ENCODE measurements around the gene FBN1. TPM values are rescaled to one million over a fixed set of nuclear protein-coding genes. Genes with fewer than 3 reads are reported as not detected.
A peak's percentile ranks its signal among the peaks of the same experiment; 100 is the strongest.

FBN1 gene
- total RNA-seq, 1 experiment from 2014 or later, result 109 TPM

DNA sequence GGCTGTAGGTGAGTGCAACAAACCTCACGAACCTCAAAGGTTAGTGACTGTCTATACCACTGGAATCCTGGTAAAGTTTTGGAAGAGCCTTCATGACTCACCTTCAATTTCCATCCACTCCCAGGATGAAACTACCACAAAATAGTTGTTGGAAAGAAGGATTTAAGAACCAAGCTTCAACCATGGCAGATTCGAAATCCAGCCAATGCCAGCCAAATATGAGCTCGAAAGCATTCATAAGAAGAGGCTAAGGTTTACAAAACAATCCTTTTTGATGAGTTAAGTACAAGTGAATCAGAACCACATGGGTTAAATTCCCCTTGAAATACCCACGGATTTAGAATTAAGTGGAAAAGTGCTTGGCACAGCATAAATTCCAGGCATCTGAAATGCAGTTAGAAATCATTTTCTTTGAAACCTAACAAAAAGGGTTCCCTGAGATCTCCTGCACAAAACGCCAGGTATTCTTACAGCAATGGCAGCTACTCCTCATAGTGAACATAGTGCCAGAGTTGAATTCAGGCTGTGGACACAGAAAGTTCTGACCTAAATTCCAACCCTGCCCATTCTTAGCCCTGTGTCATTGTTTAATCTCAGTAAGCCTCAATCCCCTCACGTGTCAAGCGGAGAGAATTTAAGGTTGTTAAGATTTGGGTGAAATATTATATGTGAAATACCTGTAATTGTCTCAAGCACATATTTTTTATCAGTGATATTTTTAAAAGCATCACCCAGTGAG is 89.2 kb downstream of the FBN1 start:
- DNase-seq (ENCODE audit: low read depth), result peak; percentile 48

DNA sequence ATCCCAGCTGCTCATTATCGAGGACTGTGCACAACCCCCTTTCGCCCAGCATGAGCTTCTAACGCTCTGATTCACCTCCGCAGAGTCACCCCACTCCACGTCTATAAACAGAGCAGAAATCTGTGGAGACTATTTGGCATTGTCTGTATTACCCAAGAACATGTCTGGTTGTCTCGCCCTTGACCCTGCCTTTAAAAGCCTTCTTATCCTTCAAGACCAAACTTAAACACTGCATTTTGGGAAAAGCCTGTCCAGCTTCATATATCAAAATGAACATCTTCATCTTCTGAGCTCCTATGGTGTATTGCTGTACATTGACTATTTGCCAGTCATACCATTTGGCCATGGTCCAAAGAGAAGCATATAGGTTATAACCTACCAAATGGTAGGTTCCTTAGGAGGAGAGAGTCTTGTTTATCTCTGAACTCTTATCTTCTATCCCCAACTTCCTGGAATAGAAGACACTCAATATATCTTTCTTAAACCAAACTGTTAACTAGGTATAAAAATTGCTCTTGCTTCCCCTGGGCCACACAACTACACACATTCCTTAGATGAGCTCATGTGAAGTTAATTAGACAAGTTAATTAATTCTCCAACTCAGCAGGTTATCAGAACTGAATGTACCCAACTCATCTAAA is 90.1 kb downstream of the FBN1 start:
- DNase-seq (ENCODE audit: low read depth), result peak; percentile 95

DNA sequence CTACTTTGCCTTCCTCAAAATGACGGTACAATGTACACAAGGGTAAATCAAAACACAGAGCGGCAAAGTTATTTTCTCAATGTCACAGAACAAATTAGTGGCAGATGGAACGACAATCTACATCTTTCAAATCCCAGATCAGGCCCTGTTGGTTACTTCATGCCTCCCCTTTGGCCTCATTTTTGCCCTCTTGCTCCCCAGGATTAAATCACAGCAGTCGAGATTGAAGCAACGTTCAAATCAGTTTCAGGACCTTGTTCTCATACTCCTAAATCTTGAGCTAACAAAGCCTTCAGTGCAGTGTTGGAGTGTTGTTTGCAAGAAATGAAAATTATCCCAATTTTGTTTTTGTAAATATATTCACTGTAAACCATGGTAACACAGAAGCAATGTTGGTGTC is 91.4 kb downstream of the FBN1 start:
- DNase-seq (ENCODE audit: low read depth), result no peak

DNA sequence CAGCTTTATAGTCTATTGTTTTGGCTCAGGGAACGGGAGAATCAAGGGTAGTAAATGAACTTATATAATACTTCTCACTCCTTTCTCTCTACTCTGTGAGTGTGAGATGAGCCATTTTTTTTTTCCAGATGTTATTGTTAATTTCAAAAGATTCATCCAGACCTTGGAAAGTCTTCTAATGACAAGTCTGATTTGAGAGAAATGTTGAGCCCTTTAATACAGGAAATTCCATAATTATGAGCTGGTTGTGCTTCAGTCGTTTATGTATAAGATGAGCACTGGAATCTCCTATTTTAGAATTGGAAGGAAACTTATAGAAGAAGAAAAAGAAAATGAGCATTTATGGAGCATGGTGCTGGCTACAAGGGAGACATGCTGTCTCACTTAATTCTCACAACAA is 92.0 kb downstream of the FBN1 start:
- DNase-seq (ENCODE audit: low read depth), result no peak

DNA sequence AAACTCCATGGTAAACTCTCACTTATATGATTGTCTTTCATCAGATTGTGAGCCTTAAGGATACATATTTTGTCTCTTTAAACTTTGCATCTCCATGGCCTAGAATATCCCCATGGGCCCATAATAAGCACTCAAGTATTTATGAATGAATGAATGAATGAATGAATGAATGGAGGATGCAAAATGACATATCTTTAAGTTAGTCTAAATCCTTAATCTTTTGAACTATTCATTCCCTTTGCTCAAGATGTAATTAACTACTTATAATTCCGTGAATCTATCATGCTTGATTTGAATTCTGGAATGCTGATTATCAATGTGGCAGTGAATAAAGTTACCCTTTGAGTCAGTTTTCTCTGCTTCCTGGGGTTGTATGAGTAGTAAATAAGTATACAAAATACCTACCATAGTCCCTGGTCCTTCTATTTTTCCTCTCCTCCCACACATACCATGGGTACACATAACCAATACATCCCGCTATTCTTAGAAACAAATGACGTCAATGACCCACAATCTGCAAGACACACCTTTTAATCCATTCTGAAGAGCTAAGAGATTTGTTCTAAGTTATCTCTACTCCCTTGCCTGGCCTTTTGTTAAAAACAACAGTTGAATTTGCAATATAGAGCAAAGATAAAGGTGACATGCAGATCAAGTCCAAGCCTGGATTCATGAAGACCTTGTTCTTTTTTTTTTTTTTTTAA is 94.5 kb downstream of the FBN1 start:
- no peak for DNase-seq (ENCODE audit: low read depth)

DNA sequence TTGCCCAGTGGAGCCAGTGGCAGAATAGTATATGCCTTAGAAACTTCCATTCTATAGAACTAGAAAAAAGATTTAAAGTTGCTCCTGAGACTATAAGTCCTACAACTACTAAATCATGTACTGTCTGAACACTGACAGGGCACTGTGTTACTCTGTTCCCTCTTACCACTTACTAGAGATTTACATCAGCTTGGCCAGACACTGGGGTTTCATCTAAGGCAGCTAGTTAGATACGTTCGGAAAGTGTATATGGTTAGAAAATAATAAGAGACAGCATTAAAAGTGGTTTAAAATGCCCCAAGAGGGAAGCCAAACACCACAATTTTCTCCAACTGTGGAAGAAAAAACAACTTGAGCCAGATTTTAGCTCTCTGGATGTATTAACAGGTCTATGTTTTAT is 97.1 kb downstream of the FBN1 start:
- DNase-seq (ENCODE audit: low read depth), result no peak

DNA sequence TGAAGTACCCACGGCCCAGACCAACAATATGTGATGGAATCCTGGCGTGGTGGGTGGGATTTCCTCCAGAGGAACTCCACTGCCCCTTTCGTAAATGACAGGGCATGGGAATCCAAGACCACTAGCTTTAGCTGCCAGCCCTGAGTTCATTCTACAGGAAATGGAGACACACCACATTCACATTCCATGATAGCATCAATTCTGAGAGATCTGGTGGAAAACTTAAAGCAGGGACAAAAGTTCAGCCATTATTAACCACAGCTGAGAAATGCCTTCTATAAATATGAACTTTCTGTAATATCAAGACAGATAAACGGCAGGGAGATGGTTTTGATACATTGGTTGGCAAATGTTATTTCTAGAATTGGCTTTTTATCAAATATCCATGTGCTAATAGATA is 98.2 kb downstream of the FBN1 start:
- DNase-seq (ENCODE audit: low read depth), result peak; percentile 51

DNA sequence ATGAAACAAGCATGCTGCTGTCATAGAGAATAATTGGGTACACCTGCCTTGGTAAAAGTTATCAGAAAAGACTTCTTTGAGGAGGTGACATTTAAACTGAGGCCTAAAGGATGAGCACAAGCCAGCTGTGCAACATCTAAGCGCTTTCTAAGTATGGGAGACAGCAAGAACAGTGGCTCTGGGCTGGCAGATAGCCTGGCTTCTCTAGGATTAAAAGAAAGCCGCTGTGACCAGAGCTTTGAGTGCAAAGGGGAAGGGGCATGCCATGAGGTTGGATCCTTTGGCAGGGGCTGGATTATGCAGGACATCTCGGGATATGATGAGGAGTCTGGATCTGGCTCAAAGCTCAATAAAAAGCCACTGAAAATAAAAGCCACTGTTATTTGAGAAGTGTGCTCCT is 99.2 kb downstream of the FBN1 start:
- no peak for DNase-seq (ENCODE audit: low read depth)

DNA sequence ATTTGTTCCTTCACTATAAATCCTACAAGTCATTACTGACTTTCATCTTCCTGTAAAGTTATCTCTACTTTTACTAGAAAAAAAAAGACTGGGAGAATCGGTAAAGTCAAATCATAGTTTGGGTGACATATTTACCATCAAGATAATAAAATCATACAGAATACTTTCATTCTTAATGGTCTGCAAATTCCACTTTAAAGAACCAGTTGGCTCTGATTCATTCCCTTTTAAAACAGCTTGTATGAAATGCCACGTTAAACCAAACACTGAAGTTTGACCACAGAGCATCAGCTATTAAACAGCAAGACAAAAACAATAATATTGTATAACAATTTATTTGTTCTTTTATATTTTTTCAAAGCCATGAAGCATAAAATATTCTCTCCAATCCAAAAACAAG is 100.7 kb downstream of the FBN1 start:
- peak; percentile 67 for DNase-seq (ENCODE audit: low read depth)

DNA sequence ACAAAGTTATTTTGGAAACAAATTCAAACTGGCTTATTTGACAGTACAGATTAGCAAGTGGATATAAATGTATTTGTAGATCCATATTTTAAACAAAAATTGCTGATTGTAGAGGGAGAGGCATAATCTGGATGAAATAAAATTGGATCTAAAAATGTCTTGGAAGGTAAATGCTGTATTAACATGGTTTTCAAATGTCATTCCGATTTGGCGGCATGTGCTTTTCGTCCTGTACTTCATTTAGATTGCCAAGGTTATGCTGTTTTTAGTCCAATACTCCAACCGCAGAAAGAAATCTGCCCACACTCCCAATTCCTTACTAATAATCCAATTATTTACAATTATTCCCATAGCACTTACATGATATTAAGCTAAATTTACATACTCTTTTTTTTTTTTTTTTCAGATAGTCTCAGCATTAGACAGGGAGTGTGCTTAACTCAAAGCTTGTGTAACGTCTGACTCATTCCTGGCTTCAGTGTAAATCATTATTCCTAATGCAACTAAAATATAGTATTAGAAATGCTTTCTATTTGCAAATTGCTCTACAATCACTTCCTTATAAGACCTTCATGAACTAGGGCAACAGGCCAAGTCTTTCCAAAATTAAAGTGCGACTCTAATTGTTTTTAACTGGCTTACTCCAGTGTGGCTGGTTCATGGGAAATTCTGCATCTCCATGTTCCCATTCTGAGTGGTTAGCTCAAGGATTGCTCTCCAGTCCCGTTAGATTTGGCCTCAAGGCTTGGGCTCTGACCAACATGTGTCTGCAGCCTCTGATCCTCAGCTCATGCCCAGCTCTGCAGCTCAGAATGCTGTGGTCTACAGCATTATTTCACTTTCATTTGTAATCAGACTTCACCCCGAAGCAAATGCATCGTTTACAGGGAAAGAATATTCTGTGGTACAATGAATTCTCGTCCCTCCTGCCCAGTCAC is 103.9 kb downstream of the FBN1 start:
- peak; percentile 90 for DNase-seq (ENCODE audit: low read depth)

DNA sequence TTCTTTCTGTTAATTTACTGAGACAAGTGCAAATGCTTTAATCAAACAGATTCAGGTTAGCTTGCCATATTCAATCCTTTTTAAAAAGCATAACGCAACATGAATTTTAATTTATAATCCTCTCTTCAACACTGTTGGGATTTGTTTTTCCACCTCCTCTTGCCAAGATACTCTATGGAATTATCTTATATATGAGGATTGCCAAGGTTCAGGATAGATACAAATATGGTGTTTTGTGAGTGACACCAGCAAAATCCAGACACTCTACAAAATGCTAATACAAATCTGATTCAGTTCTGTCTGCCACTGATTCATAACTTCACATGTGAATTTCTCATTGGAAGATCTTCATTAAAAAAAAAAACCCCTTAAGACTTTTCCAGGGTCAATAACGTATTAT is 104.8 kb downstream of the FBN1 start:
- DNase-seq (ENCODE audit: low read depth), result no peak

DNA sequence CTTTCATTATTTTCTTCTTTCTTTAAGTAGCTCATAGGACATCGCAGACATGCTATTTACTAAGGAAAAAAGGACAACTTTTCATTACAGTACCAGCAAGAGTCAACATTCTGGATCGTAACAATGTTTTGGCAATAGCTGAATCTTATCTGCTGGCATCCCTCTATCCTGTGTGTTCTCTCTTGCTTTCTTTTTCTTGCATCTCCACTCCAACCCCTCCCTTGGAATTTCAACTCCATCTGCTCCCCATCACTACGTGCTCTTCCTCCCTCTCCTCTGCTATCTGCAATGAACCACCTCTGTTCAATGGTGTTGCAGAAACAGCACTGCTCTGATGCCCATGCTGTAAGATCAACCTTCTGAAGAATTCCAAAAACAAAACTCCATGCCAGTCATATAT is 106.6 kb downstream of the FBN1 start:
- no peak for DNase-seq (ENCODE audit: low read depth)

DNA sequence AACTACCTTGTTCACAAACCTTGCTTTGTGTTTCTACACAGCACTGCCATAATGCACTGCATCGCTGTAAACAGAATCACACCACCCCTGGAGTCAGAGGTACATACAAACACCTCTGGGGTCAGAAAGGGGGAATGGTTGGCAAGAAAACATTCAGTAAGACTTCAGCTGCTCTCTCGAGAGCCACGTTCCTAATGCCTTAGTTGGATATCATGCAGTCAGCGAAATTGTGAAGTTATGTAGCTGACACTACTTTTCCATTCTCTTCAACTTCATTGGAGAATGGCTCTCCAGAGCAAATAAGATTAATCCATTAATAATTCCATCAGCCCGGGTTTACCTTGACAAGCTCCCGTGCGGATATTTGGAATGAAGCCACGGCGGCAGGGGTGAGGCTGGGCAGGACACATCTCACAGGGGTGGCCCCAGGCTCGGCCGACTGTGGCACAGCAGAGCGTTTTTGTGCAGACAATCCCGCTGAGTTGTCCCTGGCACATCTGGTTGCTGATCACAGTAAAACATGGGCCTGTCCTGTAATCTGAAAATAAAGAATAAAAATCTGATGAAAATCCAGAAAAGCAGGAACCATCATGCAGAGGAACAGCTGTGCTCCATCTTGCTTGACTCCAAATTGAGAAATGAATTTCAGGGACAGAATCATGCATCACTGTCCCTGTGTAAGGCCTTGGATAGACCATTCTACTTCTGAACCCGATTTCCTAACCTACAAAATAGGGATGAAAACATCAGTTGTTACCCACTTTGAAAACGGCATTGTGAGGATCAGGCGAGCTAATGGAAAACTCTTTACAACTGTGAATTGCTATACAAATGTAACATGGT is 108.0 kb downstream of the FBN1 start:
- DNase-seq (ENCODE audit: low read depth), result peak; percentile 53

DNA sequence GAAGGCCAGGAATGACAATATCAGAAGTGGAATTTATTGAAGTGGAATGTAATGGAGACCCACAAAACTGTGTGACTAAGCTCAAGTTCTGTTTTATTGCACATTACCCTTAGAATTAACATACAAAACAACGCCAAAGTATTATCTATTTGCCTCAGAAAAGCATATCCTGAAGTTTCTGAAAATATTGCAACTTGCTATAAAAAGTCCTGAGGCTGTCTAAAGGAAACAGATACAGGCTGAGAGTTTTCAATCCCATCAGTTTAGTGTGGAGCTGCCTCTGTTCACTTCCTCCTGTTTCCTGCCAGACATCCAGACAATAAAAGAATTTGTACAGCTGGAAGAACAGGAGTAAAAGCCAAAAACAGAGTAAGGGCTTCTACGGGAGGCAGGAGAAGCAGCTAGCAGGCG is 108.8 kb downstream of the FBN1 start:
- DNase-seq (ENCODE audit: low read depth), result peak; percentile 46

DNA sequence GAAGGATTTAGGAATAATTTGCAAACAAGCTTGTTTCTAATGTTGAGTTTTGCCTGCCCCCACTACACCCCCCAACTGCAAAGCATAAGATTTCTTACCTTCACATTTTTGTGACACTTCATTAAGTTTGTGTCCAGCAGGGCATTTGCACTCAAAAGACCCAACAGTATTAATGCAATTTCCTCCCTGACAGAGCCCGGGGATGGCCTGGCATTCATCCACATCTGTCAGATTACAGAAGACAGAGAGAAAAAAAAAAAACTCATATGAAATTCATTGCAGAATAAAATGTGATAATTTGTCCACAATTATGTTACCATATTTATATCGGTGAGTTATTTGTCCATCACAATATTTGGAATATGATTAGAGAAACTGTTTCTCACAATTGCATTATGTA is 111.5 kb downstream of the FBN1 start:
- DNase-seq (ENCODE audit: low read depth), result no peak

DNA sequence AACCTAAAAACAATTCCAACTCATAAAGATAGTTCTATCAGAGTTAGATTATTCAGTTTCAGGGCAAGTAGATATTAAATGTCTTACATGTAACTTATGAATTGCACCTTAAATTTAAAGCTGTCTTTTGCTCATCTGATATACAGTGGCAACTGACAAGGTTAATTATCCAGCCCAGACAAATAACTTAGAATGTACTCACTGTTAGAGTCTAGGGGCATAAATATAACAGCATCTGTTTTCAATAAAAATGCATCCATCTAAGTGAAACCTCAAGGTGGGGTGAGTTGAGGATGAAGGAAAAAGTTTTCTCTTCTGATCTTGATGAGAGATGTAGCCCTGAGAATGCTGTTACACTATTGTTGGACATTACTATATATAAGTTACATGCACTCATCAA is 112.6 kb downstream of the FBN1 start:
- no peak for DNase-seq (ENCODE audit: low read depth)

DNA sequence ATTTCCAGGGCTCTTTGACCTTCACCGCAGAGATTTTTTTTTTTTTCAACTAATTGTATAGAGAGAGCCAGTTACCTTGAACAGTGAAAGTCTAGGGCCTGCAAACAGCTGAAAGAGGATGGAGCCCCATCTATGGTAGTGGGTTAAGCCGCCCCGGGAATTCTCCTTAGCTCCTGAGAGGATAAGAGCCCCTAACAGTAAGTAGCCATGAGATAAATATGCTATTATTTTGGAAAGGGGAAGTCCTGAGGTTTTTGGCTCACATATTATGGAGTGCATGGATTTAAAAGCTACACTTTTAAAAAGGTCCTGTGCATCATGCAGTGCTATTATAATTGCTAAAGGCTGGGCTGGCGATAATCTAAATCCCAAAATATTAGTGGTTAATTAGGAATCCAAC is 115.0 kb downstream of the FBN1 start:
- no peak for DNase-seq (ENCODE audit: low read depth)

DNA sequence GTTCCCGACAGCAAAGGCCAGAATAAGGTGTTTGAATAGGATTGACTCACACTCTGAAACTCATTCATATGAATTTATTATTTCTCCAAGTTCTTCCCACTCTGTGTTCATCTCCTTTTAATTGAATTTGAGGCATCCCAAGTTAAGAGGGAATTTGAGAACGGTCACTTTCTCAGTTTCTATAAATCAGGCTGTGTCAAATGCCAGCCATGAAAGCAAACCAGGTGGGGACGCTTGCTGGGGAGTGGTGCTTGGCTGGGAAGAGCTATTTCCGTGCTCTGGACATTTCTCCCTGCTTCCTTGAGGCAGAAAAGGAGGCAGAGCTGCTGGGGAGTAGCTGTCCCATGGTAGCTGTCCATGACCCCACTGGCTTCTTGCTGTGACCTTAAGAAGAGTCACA is 116.6 kb downstream of the FBN1 start:
- DNase-seq (ENCODE audit: low read depth), result no peak

DNA sequence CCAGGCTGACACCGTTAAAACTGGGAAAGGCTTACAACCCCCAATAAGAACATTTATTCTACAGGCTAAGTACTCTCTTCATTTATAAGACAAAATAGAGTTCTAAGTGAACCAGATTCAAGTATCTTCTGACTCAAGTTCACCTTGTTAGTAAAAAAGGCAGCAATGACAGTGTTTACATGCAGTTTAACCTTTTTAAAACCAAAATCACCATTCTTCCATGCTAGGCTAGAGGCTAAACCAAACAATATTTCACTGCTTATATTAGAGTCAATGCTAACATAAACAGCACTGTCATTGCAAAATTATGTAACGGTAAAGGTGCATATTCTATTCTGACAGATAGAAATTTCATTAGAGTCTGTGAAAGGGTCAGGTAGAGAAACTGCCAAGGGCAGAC is 118.0 kb downstream of the FBN1 start:
- no peak for DNase-seq (ENCODE audit: low read depth)

DNA sequence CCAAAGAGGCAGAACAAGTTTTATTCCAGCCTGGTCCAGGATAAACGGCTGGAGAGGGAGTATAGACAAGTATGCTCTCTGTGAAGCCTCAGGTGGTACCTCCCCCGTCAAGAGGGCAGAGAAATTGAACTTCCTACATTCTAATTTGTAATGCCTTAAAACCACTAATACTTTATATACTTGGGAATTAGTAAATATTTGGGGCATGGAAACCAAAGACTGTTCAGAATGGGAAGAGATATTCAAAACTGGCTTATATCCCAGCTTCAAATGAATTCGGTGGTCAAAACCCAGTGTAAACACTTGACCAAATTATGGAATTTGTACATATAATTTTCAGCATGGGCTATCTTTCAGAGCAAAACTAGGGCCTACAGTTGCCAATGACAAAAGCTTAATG is 122.6 kb downstream of the FBN1 start:
- DNase-seq (ENCODE audit: low read depth), result no peak

DNA sequence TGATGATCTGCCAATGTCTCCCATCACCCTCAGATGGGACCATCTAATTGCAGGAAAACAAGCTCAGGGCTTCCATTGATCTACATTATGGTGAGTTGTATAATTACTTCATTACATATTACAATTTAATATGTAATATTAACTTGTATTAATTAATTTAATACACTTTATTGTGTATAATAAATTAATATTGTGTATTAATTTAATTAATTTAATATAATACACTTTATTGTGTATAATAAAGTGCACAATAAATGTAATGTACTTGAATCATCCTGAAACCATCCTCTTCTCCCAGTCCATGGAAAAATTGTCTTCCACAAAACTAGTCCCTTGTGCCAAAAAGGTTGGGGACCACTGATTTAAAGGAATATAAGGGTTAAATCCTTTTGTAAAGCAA is 123.4 kb downstream of the FBN1 start:
- DNase-seq (ENCODE audit: low read depth), result no peak

All from LHCN-M2 (cell line).